Measurements from ENCODE around the gene KRTAP10-12.
"Not testable (repeated sequence)": the region's sequence is repeated elsewhere in the genome, so short reads cannot be mapped to it uniquely, and the experiment has no call there.

The KRTAP10-12 gene

GRCh38 chr21:44670642-44671432 lies 26.1 kb upstream of the KRTAP10-12 start:
- no peak for DNase-seq

- DNase-seq = no peak
Measured at GRCh38 chr21:44671911-44672310, 25.1 kb upstream of the KRTAP10-12 start.

- no peak for DNase-seq
Measured at GRCh38 chr21:44677881-44678280, 19.1 kb upstream of the KRTAP10-12 start.

GRCh38 chr21:44681152-44681551 lies 15.8 kb upstream of the KRTAP10-12 start:
- no peak for DNase-seq

- DNase-seq = peak; percentile 93
Measured at GRCh38 chr21:44681861-44682579, 15.0 kb upstream of the KRTAP10-12 start, which contains the start of gene KRTAP12-1. Gene KRTAP12-1, minus strand, starts transcription at chr21:44682163. Its CDS starts 40 bp downstream, at chr21:44682123.

GRCh38 chr21:44682580-44683151 lies 14.3 kb upstream of the KRTAP10-12 start:
- DNase-seq = no peak

- no peak for DNase-seq
Measured at GRCh38 chr21:44684077-44684476, 12.9 kb upstream of the KRTAP10-12 start.

- DNase-seq = no peak
Measured at GRCh38 chr21:44684483-44684882, 12.5 kb upstream of the KRTAP10-12 start.

- DNase-seq = not testable (repeated sequence)
Measured at GRCh38 chr21:44685050-44685449, 11.9 kb upstream of the KRTAP10-12 start.

GRCh38 chr21:44686000-44686781 lies 10.8 kb upstream of the KRTAP10-12 start:
- no peak for DNase-seq

- no peak for DNase-seq
Measured at GRCh38 chr21:44686843-44687561, 10.0 kb upstream of the KRTAP10-12 start.

GRCh38 chr21:44687671-44688070 lies 9.3 kb upstream of the KRTAP10-12 start:
- DNase-seq = peak; percentile 61

- DNase-seq = not testable (repeated sequence)
Measured at GRCh38 chr21:44689740-44690139, 7.2 kb upstream of the KRTAP10-12 start.

- no peak for DNase-seq
Measured at GRCh38 chr21:44691686-44692085, 5.3 kb upstream of the KRTAP10-12 start.

GRCh38 chr21:44692798-44693512 lies 4.0 kb upstream of the KRTAP10-12 start:
- DNase-seq = no peak

GRCh38 chr21:44694776-44695175 lies 2.2 kb upstream of the KRTAP10-12 start:
- no peak for DNase-seq

GRCh38 chr21:44695184-44695583 lies 1.8 kb upstream of the KRTAP10-12 start:
- no peak for DNase-seq

GRCh38 chr21:44695641-44696040 lies 1.3 kb upstream of the KRTAP10-12 start:
- no peak for DNase-seq

- no peak for DNase-seq
Measured at GRCh38 chr21:44696572-44696971, 400 bp upstream of the KRTAP10-12 start.

GRCh38 chr21:44697811-44698734 lies 1.1 kb downstream of the KRTAP10-12 start:
- DNase-seq = no peak

Data from NCI-H2171 (cell line).